ENCODE measurements around the gene TRIM72. TPM values are rescaled to one million over a fixed set of nuclear protein-coding genes. Genes with fewer than 3 reads are reported as not detected.

TRIM72 gene
- total RNA-seq, 4 donors from 2014 or later = under 0.01 TPM; not detected in 3

DNA sequence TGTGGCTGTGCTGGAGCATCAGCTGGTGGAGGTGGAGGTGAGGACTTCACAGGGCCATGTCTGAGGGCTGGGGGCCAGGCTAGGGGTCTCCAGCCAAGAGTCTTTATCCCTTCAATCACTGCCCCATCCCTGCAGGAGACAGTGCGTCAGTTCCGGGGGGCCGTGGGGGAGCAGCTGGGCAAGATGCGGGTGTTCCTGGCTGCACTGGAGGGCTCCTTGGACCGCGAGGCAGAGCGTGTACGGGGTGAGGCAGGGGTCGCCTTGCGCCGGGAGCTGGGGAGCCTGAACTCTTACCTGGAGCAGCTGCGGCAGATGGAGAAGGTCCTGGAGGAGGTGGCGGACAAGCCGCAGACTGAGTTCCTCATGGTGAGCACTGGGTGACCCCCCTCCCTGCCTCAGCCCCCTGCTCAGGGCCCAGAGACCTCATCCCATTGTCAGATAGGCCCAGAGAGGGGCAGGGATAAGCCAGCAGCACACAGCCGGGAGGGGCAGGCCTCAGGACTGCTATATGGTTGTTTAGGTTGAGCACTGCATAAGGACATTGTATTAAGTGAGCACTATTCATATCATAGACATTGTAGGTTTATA, 5.3 kb downstream of the TRIM72 start:
- DNase-seq = no peak
- H3K27ac ChIP-seq = no peak overlapping the region
- H3K9me3 ChIP-seq = no peaks in the 10 kb centered on the region
- intact Hi-C loops (cut with DNase I; ENCODE audit: low total_unique reads) = no loop called here
- TF ChIP-seq, protein P1, sequence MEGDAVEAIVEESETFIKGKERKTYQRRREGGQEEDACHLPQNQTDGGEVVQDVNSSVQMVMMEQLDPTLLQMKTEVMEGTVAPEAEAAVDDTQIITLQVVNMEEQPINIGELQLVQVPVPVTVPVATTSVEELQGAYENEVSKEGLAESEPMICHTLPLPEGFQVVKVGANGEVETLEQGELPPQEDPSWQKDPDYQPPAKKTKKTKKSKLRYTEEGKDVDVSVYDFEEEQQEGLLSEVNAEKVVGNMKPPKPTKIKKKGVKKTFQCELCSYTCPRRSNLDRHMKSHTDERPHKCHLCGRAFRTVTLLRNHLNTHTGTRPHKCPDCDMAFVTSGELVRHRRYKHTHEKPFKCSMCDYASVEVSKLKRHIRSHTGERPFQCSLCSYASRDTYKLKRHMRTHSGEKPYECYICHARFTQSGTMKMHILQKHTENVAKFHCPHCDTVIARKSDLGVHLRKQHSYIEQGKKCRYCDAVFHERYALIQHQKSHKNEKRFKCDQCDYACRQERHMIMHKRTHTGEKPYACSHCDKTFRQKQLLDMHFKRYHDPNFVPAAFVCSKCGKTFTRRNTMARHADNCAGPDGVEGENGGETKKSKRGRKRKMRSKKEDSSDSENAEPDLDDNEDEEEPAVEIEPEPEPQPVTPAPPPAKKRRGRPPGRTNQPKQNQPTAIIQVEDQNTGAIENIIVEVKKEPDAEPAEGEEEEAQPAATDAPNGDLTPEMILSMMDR (IDR thresholded peaks at IDR 0.05) = no peak
- no peak for TF ChIP-seq POLR2A (IDR thresholded peaks at IDR 0.05)
- no peak overlapping the region for H3K4me3 ChIP-seq
- peaks cover 0 to 9% of the 10 kb centered on the region in 2 donors for H3K4me1 ChIP-seq
- H3K36me3 ChIP-seq = no peaks in the 10 kb centered on the region
- peaks cover 0 to 12% of the 10 kb centered on the region in 2 donors for H3K27me3 ChIP-seq

DNA sequence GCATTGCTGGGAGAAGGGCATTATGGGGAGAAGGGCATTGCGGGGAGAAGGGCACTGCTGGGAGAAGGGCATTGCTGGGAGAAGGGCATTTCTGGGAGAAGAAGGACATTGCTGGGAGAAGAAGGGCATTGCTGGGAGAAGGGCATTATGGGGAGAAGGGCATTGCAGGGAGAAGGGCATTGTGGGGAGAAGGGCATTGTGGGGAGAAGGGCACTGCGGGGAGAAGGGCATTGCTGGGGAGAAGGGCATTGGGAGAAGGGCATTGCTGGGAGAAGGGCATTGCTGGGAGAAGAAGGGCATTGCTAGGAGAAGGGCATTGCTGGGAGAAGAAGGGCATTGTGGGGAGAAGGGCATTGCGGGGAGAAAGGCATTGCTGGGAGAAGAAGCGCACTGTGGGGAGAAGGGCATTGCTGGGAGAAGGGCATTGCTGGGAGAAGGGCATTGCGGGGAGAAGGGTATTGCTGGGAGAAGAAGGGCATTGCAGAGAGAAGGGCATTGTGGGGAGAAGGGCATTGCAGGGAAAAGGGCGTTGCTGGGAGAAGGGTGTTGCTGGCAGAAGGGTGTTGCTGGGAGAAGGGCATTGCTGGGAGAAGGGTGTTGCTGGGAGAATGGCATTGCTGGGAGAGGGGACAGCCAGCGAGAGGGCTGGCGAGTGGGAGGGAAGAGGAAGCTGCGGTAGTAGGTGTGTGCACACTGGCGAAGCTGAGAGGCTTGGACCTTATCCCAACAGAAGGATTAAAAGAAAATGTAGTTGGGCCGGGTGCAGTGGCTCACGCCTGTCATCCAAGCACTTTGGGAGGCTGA, 7.6 kb downstream of the TRIM72 start:
- intact Hi-C loops (cut with DNase I; ENCODE audit: low total_unique reads) = no loop called here

DNA sequence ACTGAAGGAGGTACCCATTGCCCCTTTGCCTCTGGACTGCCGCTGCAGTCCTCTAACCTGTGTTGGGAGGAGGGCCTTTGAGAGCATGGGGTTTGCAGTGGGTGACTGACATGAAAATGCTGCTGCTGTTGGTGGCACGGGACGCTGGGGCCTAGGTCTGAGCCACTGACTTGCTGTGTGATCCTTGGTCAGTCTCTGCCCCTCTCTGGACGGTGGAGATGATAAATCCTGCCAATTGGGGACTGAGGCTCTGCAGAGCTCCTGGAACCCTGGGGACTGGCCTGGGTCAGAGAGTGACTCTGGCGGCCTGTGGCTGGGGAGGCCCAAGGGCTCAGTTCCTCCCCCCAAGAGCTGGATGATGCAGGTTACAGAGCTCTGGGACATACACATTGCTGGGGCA, 9.1 kb downstream of the TRIM72 start:
- Histone ChIP-seq H3K4me1 (no peaks in the 10 kb centered on the region), H3K27ac (no peak overlapping the region), H3K9me3 (no peaks in the 10 kb centered on the region), H3K4me3 (no peak overlapping the region), H3K27me3 (peaks cover 0 to 1% of the 10 kb centered on the region in 2 donors), H3K36me3 (no peaks in the 10 kb centered on the region)
- no peak for TF ChIP-seq POLR2A (IDR thresholded peaks at IDR 0.05)
- TF ChIP-seq, protein P1 (IDR thresholded peaks at IDR 0.05) = no peak
- intact Hi-C loops (cut with DNase I; ENCODE audit: low total_unique reads) = no loop called here
- DNase-seq = no peak

More for the DNA sequence above, 7.6 kb downstream of the TRIM72 start:
- no peak for DNase-seq
- TF ChIP-seq POLR2A (IDR thresholded peaks at IDR 0.05) = no peak
- TF ChIP-seq, protein P1 (IDR thresholded peaks at IDR 0.05) = no peak
- Histone ChIP-seq H3K27ac (no peak overlapping the region), H3K4me3 (no peak overlapping the region), H3K4me1 (peaks cover 0 to 6% of the 10 kb centered on the region in 2 donors), H3K36me3 (no peaks in the 10 kb centered on the region), H3K9me3 (no peaks in the 10 kb centered on the region), H3K27me3 (peaks cover 0 to 12% of the 10 kb centered on the region in 2 donors)

DNA sequence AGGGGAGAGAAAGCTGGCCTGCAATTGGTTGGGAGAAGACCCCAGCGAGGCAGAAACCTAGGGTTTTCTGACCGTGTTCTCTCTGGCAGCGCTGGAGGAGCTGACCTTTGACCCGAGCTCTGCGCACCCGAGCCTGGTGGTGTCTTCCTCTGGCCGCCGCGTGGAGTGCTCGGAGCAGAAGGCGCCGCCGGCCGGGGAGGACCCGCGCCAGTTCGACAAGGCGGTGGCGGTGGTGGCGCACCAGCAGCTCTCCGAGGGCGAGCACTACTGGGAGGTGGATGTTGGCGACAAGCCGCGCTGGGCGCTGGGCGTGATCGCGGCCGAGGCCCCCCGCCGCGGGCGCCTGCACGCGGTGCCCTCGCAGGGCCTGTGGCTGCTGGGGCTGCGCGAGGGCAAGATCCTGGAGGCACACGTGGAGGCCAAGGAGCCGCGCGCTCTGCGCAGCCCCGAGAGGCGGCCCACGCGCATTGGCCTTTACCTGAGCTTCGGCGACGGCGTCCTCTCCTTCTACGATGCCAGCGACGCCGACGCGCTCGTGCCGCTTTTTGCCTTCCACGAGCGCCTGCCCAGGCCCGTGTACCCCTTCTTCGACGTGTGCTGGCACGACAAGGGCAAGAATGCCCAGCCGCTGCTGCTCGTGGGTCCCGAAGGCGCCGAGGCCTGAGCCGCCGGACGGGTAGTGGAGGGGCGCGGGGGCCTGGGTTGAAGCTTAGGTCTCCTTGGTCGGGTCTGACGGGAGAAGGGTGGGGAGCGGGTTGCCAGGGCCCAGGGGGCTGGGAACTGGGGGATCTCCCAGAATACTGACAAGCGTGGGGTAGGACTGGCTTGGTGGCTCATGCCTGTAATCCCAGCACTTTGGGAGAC, 10.4 kb downstream of the TRIM72 start:
- TF ChIP-seq POLR2A (IDR thresholded peaks at IDR 0.05) = no peak
- intact Hi-C loops (cut with DNase I; ENCODE audit: low total_unique reads) = no loop called here

DNA sequence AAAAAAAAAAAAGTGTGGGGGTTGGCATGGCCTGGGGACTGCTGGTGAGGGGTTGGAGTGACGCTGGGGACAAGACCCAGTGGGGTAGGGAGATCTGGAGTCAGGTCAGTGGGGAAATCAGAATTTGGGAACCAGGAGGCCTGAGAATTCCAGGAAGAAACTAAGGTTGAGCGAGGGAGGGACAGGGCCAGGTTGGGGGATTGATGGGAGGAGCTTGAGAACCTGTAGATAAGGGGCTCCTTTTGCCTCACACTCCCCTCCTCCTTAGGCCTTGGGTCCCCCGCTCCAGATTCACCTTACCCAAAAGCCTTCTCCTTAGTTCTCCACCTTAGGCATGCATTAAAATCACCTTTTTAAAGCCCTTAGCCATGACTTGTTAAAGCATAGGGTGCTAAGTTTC, 11.3 kb downstream of the TRIM72 start:
- Histone ChIP-seq H3K4me3 (no peak overlapping the region), H3K4me1 (no peaks in the 10 kb centered on the region), H3K27me3 (no peaks in the 10 kb centered on the region), H3K9me3 (no peaks in the 10 kb centered on the region), H3K27ac (no peak overlapping the region), H3K36me3 (no peaks in the 10 kb centered on the region)
- DNase-seq = no peak
- intact Hi-C loops (cut with DNase I; ENCODE audit: low total_unique reads) = no loop called here
- TF ChIP-seq POLR2A (IDR thresholded peaks at IDR 0.05) = no peak
- TF ChIP-seq, protein P1 (IDR thresholded peaks at IDR 0.05) = no peak

More for the DNA sequence above, 10.4 kb downstream of the TRIM72 start:
- H3K27ac ChIP-seq = no peak overlapping the region
- H3K9me3 ChIP-seq = no peaks in the 10 kb centered on the region
- no peaks in the 10 kb centered on the region for H3K4me1 ChIP-seq
- no peaks in the 10 kb centered on the region for H3K36me3 ChIP-seq
- no peak overlapping the region for H3K4me3 ChIP-seq
- DNase-seq = no peak
- no peaks in the 10 kb centered on the region for H3K27me3 ChIP-seq

Data from uterus (tissue), 4 donors.